ENCODE measurements around the gene GPR162. TPM values are rescaled to one million over a fixed set of nuclear protein-coding genes. Genes with fewer than 3 reads are reported as not detected.

Gene GPR162
- total RNA-seq, 1 experiment from 2014 or later: 2.4 TPM

- H3K9me2 ChIP-seq (ENCODE audit: insufficient read depth): no peaks in the 10 kb centered on the region
- CTCF ChIA-PET: no interaction called here
- no peak overlapping the region for H3K4me2 ChIP-seq
- intact Hi-C loops (cut with micrococcal nuclease; ENCODE audit: unreplicated experiment): no loop called here
- H3K36me3 ChIP-seq (ENCODE audit: low read depth): no peaks in the 10 kb centered on the region
- no peaks in the 10 kb centered on the region for H3K79me2 ChIP-seq (ENCODE audit: low read depth)
- H2AFZ ChIP-seq: no peak overlapping the region
- H3K4me1 ChIP-seq (replicated peaks; ENCODE audit: insufficient read depth): no peaks in the 10 kb centered on the region; the same call in 1 of the 2 replicates
- POLR2A ChIA-PET (ENCODE audit: unreplicated experiment): no interaction called here
- no peak for DNase-seq
- no peaks in the 10 kb centered on the region for H4K20me1 ChIP-seq (ENCODE audit: insufficient read depth)
- no TSS peak for BruUV-seq (replicated peaks)
- H3K9me3 ChIP-seq (ENCODE audit: insufficient read depth, low read depth): no peaks in the 10 kb centered on the region
- TF ChIP-seq EZH2 (IDR thresholded peaks at IDR 0.05; ENCODE audit: low read depth) (no peak), CTCF (conservative IDR thresholded peaks at IDR 0.05) (no peak)
- no peak overlapping the region for H3K27ac ChIP-seq
- peaks cover 66% of the 10 kb centered on the region for H3K27me3 ChIP-seq (ENCODE audit: insufficient read depth, low read depth)
- H3F3A ChIP-seq (ENCODE audit: insufficient read depth, low read depth): no peaks in the 10 kb centered on the region
- no peak overlapping the region for H3K4me3 ChIP-seq
Measured at GRCh38 chr12:6818222-6818621, 3.4 kb upstream of the GPR162 start.

GRCh38 chr12:6818645-6819044, 3.0 kb upstream of the GPR162 start:
- no peak for TF ChIP-seq CTCF (conservative IDR thresholded peaks at IDR 0.05)
- no peak for TF ChIP-seq EZH2 (IDR thresholded peaks at IDR 0.05; ENCODE audit: low read depth)
- peaks cover 67% of the 10 kb centered on the region for H3K27me3 ChIP-seq (ENCODE audit: insufficient read depth, low read depth)
- intact Hi-C loops (cut with micrococcal nuclease; ENCODE audit: unreplicated experiment): no loop called here
- no peak overlapping the region for H3K4me2 ChIP-seq
- no peak overlapping the region for H2AFZ ChIP-seq
- no peak overlapping the region for H3K4me3 ChIP-seq
- ChIA-PET POLR2A (ENCODE audit: unreplicated experiment) (no interaction called here), CTCF (no interaction called here)
- no peaks in the 10 kb centered on the region for H3K9me2 ChIP-seq (ENCODE audit: insufficient read depth)
- no peaks in the 10 kb centered on the region for H4K20me1 ChIP-seq (ENCODE audit: insufficient read depth)
- H3K36me3 ChIP-seq (ENCODE audit: low read depth): no peaks in the 10 kb centered on the region
- BruUV-seq (replicated peaks): no TSS peak
- no peak for DNase-seq
- no peaks in the 10 kb centered on the region for H3F3A ChIP-seq (ENCODE audit: insufficient read depth, low read depth)
- H3K27ac ChIP-seq: no peak overlapping the region
- H3K79me2 ChIP-seq (ENCODE audit: low read depth): no peaks in the 10 kb centered on the region
- no peaks in the 10 kb centered on the region for H3K9me3 ChIP-seq (ENCODE audit: insufficient read depth, low read depth)
- no peaks in the 10 kb centered on the region; the same call in 1 of the 2 replicates for H3K4me1 ChIP-seq (replicated peaks; ENCODE audit: insufficient read depth)

GRCh38 chr12:6819106-6820030, 2.3 kb upstream of the GPR162 start:
- DNase-seq: no peak
- BruUV-seq (replicated peaks): no TSS peak
- H3K27ac ChIP-seq: no peak overlapping the region
- no peak overlapping the region for H2AFZ ChIP-seq
- ChIA-PET POLR2A (ENCODE audit: unreplicated experiment) (interaction anchor here (0.6 kb wide), 1 partner anchor 130 kb away, joined by 5 read pairs; the partner anchor contains the start of gene ZNF384), CTCF (no interaction called here)
- intact Hi-C loops (cut with micrococcal nuclease; ENCODE audit: unreplicated experiment): no loop called here
- H3F3A ChIP-seq (ENCODE audit: insufficient read depth, low read depth): no peaks in the 10 kb centered on the region
- no peak for TF ChIP-seq CTCF (conservative IDR thresholded peaks at IDR 0.05)
- no peak for TF ChIP-seq EZH2 (IDR thresholded peaks at IDR 0.05; ENCODE audit: low read depth)
- no peaks in the 10 kb centered on the region for H4K20me1 ChIP-seq (ENCODE audit: insufficient read depth)
- H3K4me2 ChIP-seq: no peak overlapping the region
- H3K36me3 ChIP-seq (ENCODE audit: low read depth): no peaks in the 10 kb centered on the region
- H3K4me3 ChIP-seq: no peak overlapping the region
- no peaks in the 10 kb centered on the region; the same call in 1 of the 2 replicates for H3K4me1 ChIP-seq (replicated peaks; ENCODE audit: insufficient read depth)
- no peaks in the 10 kb centered on the region for H3K9me2 ChIP-seq (ENCODE audit: insufficient read depth)
- peaks cover 68% of the 10 kb centered on the region for H3K27me3 ChIP-seq (ENCODE audit: insufficient read depth, low read depth)
- H3K79me2 ChIP-seq (ENCODE audit: low read depth): no peaks in the 10 kb centered on the region
- no peaks in the 10 kb centered on the region for H3K9me3 ChIP-seq (ENCODE audit: insufficient read depth, low read depth)

Measured in PC-9 (cell line).